ENCODE measurements around the gene STON2.

STON2 gene

GRCh38 chr14:81314443-81315175, 85.5 kb downstream of the STON2 start:
- no peak overlapping the region for H4K8ac ChIP-seq (ENCODE audit: low read depth, low read length)
- peak overlapping the region; percentile 25 for H2BK5ac ChIP-seq (ENCODE audit: low read length)
- H2BK120ac ChIP-seq (ENCODE audit: low read depth, low read length): peak overlapping the region; percentile 40
- H4K5ac ChIP-seq (ENCODE audit: low read length): no peak overlapping the region
- no peak overlapping the region for H3K4ac ChIP-seq (ENCODE audit: low read depth, low read length)
- H3K36me3 ChIP-seq (ENCODE audit: control insufficient read depth, insufficient read depth, low read length): no peaks in the 10 kb centered on the region
- peaks cover 32% of the 10 kb centered on the region for H3K79me2 ChIP-seq (ENCODE audit: control insufficient read depth, insufficient read depth, low read length)
- H3K18ac ChIP-seq (ENCODE audit: low read length): peak overlapping the region; percentile 64
- H2BK15ac ChIP-seq (replicated peaks; ENCODE audit: low read depth): no peak overlapping the region
- H3K9ac ChIP-seq (ENCODE audit: low read length): no peak overlapping the region
- H3K79me1 ChIP-seq (ENCODE audit: low read length): peaks cover 6% of the 10 kb centered on the region
- H3K23ac ChIP-seq (ENCODE audit: low read length): peak overlapping the region; percentile 12
- peak overlapping the region; percentile 6 for H3K27ac ChIP-seq (ENCODE audit: low read depth, low read length)
- H3K27me3 ChIP-seq (ENCODE audit: insufficient read depth, low read length, poor library complexity): no peaks in the 10 kb centered on the region
- DNase-seq: peak; percentile 85
- H3K4me1 ChIP-seq (ENCODE audit: control insufficient read depth, low read depth, low read length): peaks cover 24% of the 10 kb centered on the region
- H2AK5ac ChIP-seq (ENCODE audit: low read length): no peak overlapping the region
- no peak overlapping the region for H3K4me3 ChIP-seq (ENCODE audit: low read length)
- no CpG with 5 or more reads among the region's 4 CpGs for WGBS (ENCODE audit: extremely low coverage, insufficient coverage, low lambda C conversion rate)
- H3K4me2 ChIP-seq (ENCODE audit: low read length): no peak overlapping the region
- peak overlapping the region; percentile 37 for H3K56ac ChIP-seq (ENCODE audit: low read length)

- Histone ChIP-seq H3K27me3 (ENCODE audit: insufficient read depth, low read length, poor library complexity) (no peaks in the 10 kb centered on the region), H3K18ac (ENCODE audit: low read length) (peak overlapping the region; percentile 53), H2AK5ac (ENCODE audit: low read length) (peak overlapping the region; percentile 71), H3K27ac (ENCODE audit: low read depth, low read length) (no peak overlapping the region), H4K8ac (ENCODE audit: low read depth, low read length) (no peak overlapping the region), H3K36me3 (ENCODE audit: control insufficient read depth, insufficient read depth, low read length) (no peaks in the 10 kb centered on the region), H3K4me2 (ENCODE audit: low read length) (no peak overlapping the region), H3K4me1 (ENCODE audit: control insufficient read depth, low read depth, low read length) (peaks cover 24% of the 10 kb centered on the region), H3K4me3 (ENCODE audit: low read length) (no peak overlapping the region), H4K5ac (ENCODE audit: low read length) (no peak overlapping the region), H2BK120ac (ENCODE audit: low read depth, low read length) (no peak overlapping the region), H2BK5ac (ENCODE audit: low read length) (no peak overlapping the region), H3K23ac (ENCODE audit: low read length) (no peak overlapping the region), H3K56ac (ENCODE audit: low read length) (no peak overlapping the region), H3K79me1 (ENCODE audit: low read length) (peaks cover 6% of the 10 kb centered on the region), H2BK15ac (replicated peaks; ENCODE audit: low read depth) (no peak overlapping the region), H3K9ac (ENCODE audit: low read length) (no peak overlapping the region), H3K4ac (ENCODE audit: low read depth, low read length) (peak overlapping the region; percentile 71), H3K79me2 (ENCODE audit: control insufficient read depth, insufficient read depth, low read length) (peaks cover 31% of the 10 kb centered on the region)
- no peak for DNase-seq
- no CpG with 5 or more reads among the region's 3 CpGs for WGBS (ENCODE audit: extremely low coverage, insufficient coverage, low lambda C conversion rate)
Observed at GRCh38 chr14:81313775-81314429, 86.2 kb downstream of the STON2 start.

GRCh38 chr14:81313200-81313599, 86.9 kb downstream of the STON2 start:
- Histone ChIP-seq H3K56ac (ENCODE audit: low read length) (no peak overlapping the region), H3K4me2 (ENCODE audit: low read length) (no peak overlapping the region), H2BK5ac (ENCODE audit: low read length) (no peak overlapping the region), H3K79me1 (ENCODE audit: low read length) (peaks cover 6% of the 10 kb centered on the region), H3K79me2 (ENCODE audit: control insufficient read depth, insufficient read depth, low read length) (peaks cover 27% of the 10 kb centered on the region), H3K27ac (ENCODE audit: low read depth, low read length) (no peak overlapping the region), H3K18ac (ENCODE audit: low read length) (no peak overlapping the region), H3K23ac (ENCODE audit: low read length) (no peak overlapping the region), H3K4ac (ENCODE audit: low read depth, low read length) (peak overlapping the region; percentile 83), H2BK15ac (replicated peaks; ENCODE audit: low read depth) (peak overlapping the region; percentile 59), H2AK5ac (ENCODE audit: low read length) (no peak overlapping the region), H3K36me3 (ENCODE audit: control insufficient read depth, insufficient read depth, low read length) (no peaks in the 10 kb centered on the region), H3K27me3 (ENCODE audit: insufficient read depth, low read length, poor library complexity) (no peaks in the 10 kb centered on the region), H3K9ac (ENCODE audit: low read length) (no peak overlapping the region), H4K8ac (ENCODE audit: low read depth, low read length) (no peak overlapping the region), H2BK120ac (ENCODE audit: low read depth, low read length) (no peak overlapping the region), H3K4me3 (ENCODE audit: low read length) (no peak overlapping the region), H4K5ac (ENCODE audit: low read length) (no peak overlapping the region), H3K4me1 (ENCODE audit: control insufficient read depth, low read depth, low read length) (peaks cover 24% of the 10 kb centered on the region)
- WGBS (ENCODE audit: extremely low coverage, insufficient coverage, low lambda C conversion rate): no CpG with 5 or more reads among the region's 7 CpGs
- no peak for DNase-seq

- no peak overlapping the region for H3K18ac ChIP-seq (ENCODE audit: low read length)
- no CpG with 5 or more reads among the region's 3 CpGs for WGBS (ENCODE audit: extremely low coverage, insufficient coverage, low lambda C conversion rate)
- H3K56ac ChIP-seq (ENCODE audit: low read length): peak overlapping the region; percentile 28
- no peaks in the 10 kb centered on the region for H3K36me3 ChIP-seq (ENCODE audit: control insufficient read depth, insufficient read depth, low read length)
- H4K8ac ChIP-seq (ENCODE audit: low read depth, low read length): no peak overlapping the region
- H2AK5ac ChIP-seq (ENCODE audit: low read length): no peak overlapping the region
- no peak overlapping the region for H3K23ac ChIP-seq (ENCODE audit: low read length)
- no peak overlapping the region for H3K4me3 ChIP-seq (ENCODE audit: low read length)
- H3K4ac ChIP-seq (ENCODE audit: low read depth, low read length): peak overlapping the region; percentile 43
- peak; percentile 75 for DNase-seq
- no peak overlapping the region for H2BK120ac ChIP-seq (ENCODE audit: low read depth, low read length)
- H3K9ac ChIP-seq (ENCODE audit: low read length): no peak overlapping the region
- no peaks in the 10 kb centered on the region for H3K27me3 ChIP-seq (ENCODE audit: insufficient read depth, low read length, poor library complexity)
- H4K5ac ChIP-seq (ENCODE audit: low read length): no peak overlapping the region
- no peak overlapping the region for H3K4me2 ChIP-seq (ENCODE audit: low read length)
- H3K4me1 ChIP-seq (ENCODE audit: control insufficient read depth, low read depth, low read length): peaks cover 24% of the 10 kb centered on the region
- H3K79me1 ChIP-seq (ENCODE audit: low read length): peaks cover 6% of the 10 kb centered on the region
- H3K27ac ChIP-seq (ENCODE audit: low read depth, low read length): no peak overlapping the region
- no peak overlapping the region for H2BK5ac ChIP-seq (ENCODE audit: low read length)
- H3K79me2 ChIP-seq (ENCODE audit: control insufficient read depth, insufficient read depth, low read length): peaks cover 22% of the 10 kb centered on the region
- H2BK15ac ChIP-seq (replicated peaks; ENCODE audit: low read depth): no peak overlapping the region
Observed at GRCh38 chr14:81312289-81312876, 87.7 kb downstream of the STON2 start.

- H2AK5ac ChIP-seq (ENCODE audit: low read length): no peak overlapping the region
- H3K4me3 ChIP-seq (ENCODE audit: low read length): no peak overlapping the region
- H3K36me3 ChIP-seq (ENCODE audit: control insufficient read depth, insufficient read depth, low read length): no peaks in the 10 kb centered on the region
- H3K23ac ChIP-seq (ENCODE audit: low read length): no peak overlapping the region
- peak overlapping the region; percentile 43 for H3K4ac ChIP-seq (ENCODE audit: low read depth, low read length)
- no CpG with 5 or more reads among the region's 5 CpGs for WGBS (ENCODE audit: extremely low coverage, insufficient coverage, low lambda C conversion rate)
- no peak overlapping the region for H2BK5ac ChIP-seq (ENCODE audit: low read length)
- no peak for DNase-seq
- H4K5ac ChIP-seq (ENCODE audit: low read length): no peak overlapping the region
- H3K56ac ChIP-seq (ENCODE audit: low read length): peak overlapping the region; percentile 28
- H2BK15ac ChIP-seq (replicated peaks; ENCODE audit: low read depth): no peak overlapping the region
- no peaks in the 10 kb centered on the region for H3K27me3 ChIP-seq (ENCODE audit: insufficient read depth, low read length, poor library complexity)
- no peak overlapping the region for H3K9ac ChIP-seq (ENCODE audit: low read length)
- H4K8ac ChIP-seq (ENCODE audit: low read depth, low read length): no peak overlapping the region
- H2BK120ac ChIP-seq (ENCODE audit: low read depth, low read length): no peak overlapping the region
- no peak overlapping the region for H3K27ac ChIP-seq (ENCODE audit: low read depth, low read length)
- H3K79me2 ChIP-seq (ENCODE audit: control insufficient read depth, insufficient read depth, low read length): peaks cover 19% of the 10 kb centered on the region
- peak overlapping the region; percentile 90 for H3K18ac ChIP-seq (ENCODE audit: low read length)
- peaks cover 6% of the 10 kb centered on the region for H3K79me1 ChIP-seq (ENCODE audit: low read length)
- no peak overlapping the region for H3K4me2 ChIP-seq (ENCODE audit: low read length)
- peaks cover 24% of the 10 kb centered on the region for H3K4me1 ChIP-seq (ENCODE audit: control insufficient read depth, low read depth, low read length)
Observed at GRCh38 chr14:81311778-81312177, 88.3 kb downstream of the STON2 start.

Measured in mesendoderm (in vitro differentiated cells).